ENCODE data around the gene RESP18. TPM values are rescaled to one million over a fixed set of nuclear protein-coding genes. Genes with fewer than 3 reads are reported as not detected.
"Not testable (repeated sequence)": the region's sequence is repeated elsewhere in the genome, so short reads cannot be mapped to it uniquely, and the experiment has no call there.

RESP18 gene
- total and polyA plus RNA-seq, 2 donors (not counting 1 experiment from before 2014, with no cell fraction given) = not detected

- Mint-ChIP-seq H3K27ac (no peak overlapping the region), H3K4me3 (no peak overlapping the region), H3K9me3 (ENCODE audit: insufficient read depth) (no peaks in the 10 kb centered on the region), H3K4me1 (peaks cover 4% of the 10 kb centered on the region), H3K27me3 (no peaks in the 10 kb centered on the region)
- no peaks in the 10 kb centered on the region for H3K79me2 ChIP-seq (ENCODE audit: control insufficient read depth, insufficient read depth, low read length)
- intact Hi-C loops (cut with micrococcal nuclease) = no loop called here
- peaks cover 0 to 21% of the 10 kb centered on the region in 2 experiments for H3K36me3 ChIP-seq (replicated peaks in 1 of 2; ENCODE audit: control extremely low read depth in 1 of 2, control insufficient read depth in 1 of 2, extremely low read depth in 1 of 2, insufficient read depth in 2 of 2, low read length in 1 of 2)
- ChIA-PET POLR2A (no interaction called here), CTCF (interaction anchor here (1.4 kb wide), 1 partner anchor 12 kb away, joined by 3 read pairs; no protein-coding TSS in a partner anchor)
- peaks cover 2% of the 10 kb centered on the region in 2 donors for H3K4me1 ChIP-seq (ENCODE audit: control insufficient read depth in 2 of 2, insufficient read depth in 2 of 2, low read length in 2 of 2)
- TF ChIP-seq CTCF (IDR thresholded peaks at IDR 0.05) = no peak
- TF ChIP-seq EZH2 (IDR thresholded peaks at IDR 0.05; ENCODE audit: borderline replicate concordance, insufficient read depth, low read depth, low read length, poor library complexity, severe bottlenecking) = no peak
- no peak for DNase-seq
- no peak overlapping the region for H3K4me2 ChIP-seq (replicated peaks; ENCODE audit: low read depth, low read length, poor library complexity, severe bottlenecking)
- H3K27me3 ChIP-seq (replicated peaks in 1 of 4; ENCODE audit: control extremely low read depth in 1 of 4, control insufficient read depth in 3 of 4, insufficient read depth in 4 of 4, low read length in 3 of 4) = no peaks in the 10 kb centered on the region
- H2AFZ ChIP-seq (ENCODE audit: insufficient read depth, low read depth, low read length, poor library complexity, severe bottlenecking) = no peak overlapping the region
- H3K9ac ChIP-seq (ENCODE audit: low read length) = no peak overlapping the region
- H3K27ac ChIP-seq (ENCODE audit: low read length in 2 of 2) = no peak overlapping the region
- no peak for ATAC-seq (ENCODE audit: low read depth)
- no peak overlapping the region for H3K4me3 ChIP-seq (ENCODE audit: control extremely low read depth in 1 of 5, extremely low read depth in 1 of 5, insufficient read depth in 1 of 5, low read depth in 2 of 5, low read length in 4 of 5)
- no peaks in the 10 kb centered on the region for H3K9me3 ChIP-seq (ENCODE audit: control extremely low read depth in 1 of 3, control insufficient read depth in 2 of 3, insufficient read depth in 1 of 3, low read length in 2 of 3)
- WGBS (ENCODE audit: insufficient coverage) = 95% methylated on average over 6 of the region's 6 CpGs
- peaks cover 16% of the 10 kb centered on the region for H4K20me1 ChIP-seq (ENCODE audit: control insufficient read depth, insufficient read depth, low read length, poor library complexity, severe bottlenecking)
Observed at GRCh38 chr2:219289195-219289536, 43.4 kb downstream of the RESP18 start.

- no peaks in the 10 kb centered on the region for H3K4me1 Mint-ChIP-seq
- ATAC-seq (ENCODE audit: low read depth) (no peak), DNase-seq (no peak)
- H3K27me3 Mint-ChIP-seq = no peaks in the 10 kb centered on the region
- TF ChIP-seq EZH2 (IDR thresholded peaks at IDR 0.05; ENCODE audit: borderline replicate concordance, insufficient read depth, low read depth, low read length, poor library complexity, severe bottlenecking) = no peak
- no peak for TF ChIP-seq CTCF (IDR thresholded peaks at IDR 0.05)
- H2AFZ ChIP-seq (ENCODE audit: insufficient read depth, low read depth, low read length, poor library complexity, severe bottlenecking) = no peak overlapping the region
- intact Hi-C loops (cut with micrococcal nuclease) = no loop called here
- no peak overlapping the region for H3K4me3 ChIP-seq (ENCODE audit: control extremely low read depth in 1 of 5, extremely low read depth in 1 of 5, insufficient read depth in 1 of 5, low read depth in 2 of 5, low read length in 4 of 5)
- peaks cover 0 to 35% of the 10 kb centered on the region in 2 experiments for H3K36me3 ChIP-seq (replicated peaks in 1 of 2; ENCODE audit: control extremely low read depth in 1 of 2, control insufficient read depth in 1 of 2, extremely low read depth in 1 of 2, insufficient read depth in 2 of 2, low read length in 1 of 2)
- ChIA-PET CTCF (interaction anchor here (0.9 to 15.8 kb wide), 5 partner anchors 6 to 50 kb away, joined by 3 to 239 read pairs (median 3); partner anchors contain the start of genes GLB1L and STK16), POLR2A (interaction anchor here (1.3 to 1.4 kb wide), 2 partner anchors 36 to 111 kb away, joined by 5 to 6 read pairs; partner anchors contain the start of gene CNPPD1)
- H3K79me2 ChIP-seq (ENCODE audit: control insufficient read depth, insufficient read depth, low read length) = no peaks in the 10 kb centered on the region
- H3K9ac ChIP-seq (ENCODE audit: low read length) = no peak overlapping the region
- no peak overlapping the region for H3K4me2 ChIP-seq (replicated peaks; ENCODE audit: low read depth, low read length, poor library complexity, severe bottlenecking)
- H3K4me1 ChIP-seq (ENCODE audit: control insufficient read depth in 2 of 2, insufficient read depth in 2 of 2, low read length in 2 of 2) = no peaks in the 10 kb centered on the region
- peaks cover 28% of the 10 kb centered on the region for H4K20me1 ChIP-seq (ENCODE audit: control insufficient read depth, insufficient read depth, low read length, poor library complexity, severe bottlenecking)
- H3K27ac Mint-ChIP-seq = peak overlapping the region; percentile 41
- H3K27me3 ChIP-seq (replicated peaks in 1 of 4; ENCODE audit: control extremely low read depth in 1 of 4, control insufficient read depth in 3 of 4, insufficient read depth in 4 of 4, low read length in 3 of 4) = no peaks in the 10 kb centered on the region
- WGBS (ENCODE audit: insufficient coverage) = 82% methylated on average over 9 of the region's 10 CpGs
- H3K4me3 Mint-ChIP-seq = no peak overlapping the region
- H3K9me3 ChIP-seq (ENCODE audit: control extremely low read depth in 1 of 3, control insufficient read depth in 2 of 3, insufficient read depth in 1 of 3, low read length in 2 of 3) = no peaks in the 10 kb centered on the region
- H3K9me3 Mint-ChIP-seq (ENCODE audit: insufficient read depth) = no peaks in the 10 kb centered on the region
- no peak overlapping the region for H3K27ac ChIP-seq (ENCODE audit: low read length in 2 of 2)
Observed at GRCh38 chr2:219287580-219288265, 44.8 kb downstream of the RESP18 start.

GRCh38 chr2:219287116-219287440 is 45.5 kb downstream of the RESP18 start:
- CTCF ChIA-PET = interaction anchor here (0.9 to 15.8 kb wide), 5 partner anchors 6 to 116 kb away, joined by 3 to 239 read pairs (median 4); partner anchors contain the start of genes GLB1L and STK16
- H3K27me3 Mint-ChIP-seq; H3K9me3 ChIP-seq (ENCODE audit: control extremely low read depth in 1 of 3, control insufficient read depth in 2 of 3, insufficient read depth in 1 of 3, low read length in 2 of 3); H3K9me3 Mint-ChIP-seq (ENCODE audit: insufficient read depth); H3K4me3 Mint-ChIP-seq; H3K4me3 ChIP-seq (ENCODE audit: control extremely low read depth in 1 of 5, extremely low read depth in 1 of 5, insufficient read depth in 1 of 5, low read depth in 2 of 5, low read length in 4 of 5); H3K4me2 ChIP-seq (replicated peaks; ENCODE audit: low read depth, low read length, poor library complexity, severe bottlenecking); H3K27ac Mint-ChIP-seq; intact Hi-C loops (cut with micrococcal nuclease); H3K4me1 ChIP-seq (ENCODE audit: control insufficient read depth in 2 of 2, insufficient read depth in 2 of 2, low read length in 2 of 2); H3K79me2 ChIP-seq (ENCODE audit: control insufficient read depth, insufficient read depth, low read length); H3K9ac ChIP-seq (ENCODE audit: low read length); H3K27ac ChIP-seq (ENCODE audit: low read length in 2 of 2); H2AFZ ChIP-seq (ENCODE audit: insufficient read depth, low read depth, low read length, poor library complexity, severe bottlenecking); DNase-seq; H3K27me3 ChIP-seq (replicated peaks in 1 of 4; ENCODE audit: control extremely low read depth in 1 of 4, control insufficient read depth in 3 of 4, insufficient read depth in 4 of 4, low read length in 3 of 4); ATAC-seq (ENCODE audit: low read depth); H3K4me1 Mint-ChIP-seq: not testable (repeated sequence)
- peaks cover 2 to 42% of the 10 kb centered on the region in 2 experiments for H3K36me3 ChIP-seq (replicated peaks in 1 of 2; ENCODE audit: control extremely low read depth in 1 of 2, control insufficient read depth in 1 of 2, extremely low read depth in 1 of 2, insufficient read depth in 2 of 2, low read length in 1 of 2)
- peaks cover 34% of the 10 kb centered on the region for H4K20me1 ChIP-seq (ENCODE audit: control insufficient read depth, insufficient read depth, low read length, poor library complexity, severe bottlenecking)
- POLR2A ChIA-PET = interaction anchor here (1.3 to 1.4 kb wide), 2 partner anchors 35 to 111 kb away, joined by 5 to 6 read pairs; partner anchors contain the start of gene CNPPD1
- 100% methylated on average over 3 of the region's 6 CpGs for WGBS (ENCODE audit: insufficient coverage)
